ENCODE results near the gene SLC22A25. TPM values are rescaled to one million over a fixed set of nuclear protein-coding genes. Genes with fewer than 3 reads are reported as not detected.

SLC22A25 gene
- total and polyA plus RNA-seq, 10 of the 15 experiments (the other 5 are each of a cell fraction or from before 2014, with no cell fraction given) = not detected

DNA sequence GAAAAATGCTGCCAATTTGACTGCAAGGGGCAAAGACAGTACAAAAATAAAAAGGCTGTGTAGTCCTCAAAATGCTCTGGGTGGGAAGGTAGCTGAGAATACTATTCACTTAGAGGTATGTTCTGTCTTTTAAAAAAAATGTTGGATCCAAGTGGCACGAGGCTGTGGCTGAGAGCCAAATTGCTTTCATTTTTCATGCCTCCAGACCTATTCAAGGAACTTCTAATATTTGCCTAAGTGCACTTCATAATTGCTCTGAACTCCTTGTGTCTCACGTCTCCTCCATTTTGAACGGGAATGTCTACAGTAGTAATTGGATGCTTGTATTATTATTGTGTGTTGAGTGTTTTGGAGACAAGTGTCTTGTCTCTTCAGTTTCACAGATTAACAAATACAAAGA, 19.1 kb upstream of the SLC22A25 start:
- DNase-seq (ENCODE audit: low read depth, low spot score) (no peak), ATAC-seq (no peak), FAIRE-seq (no peak)
- ChIA-PET CTCF (no interaction called here), RAD21 (ENCODE audit: unreplicated experiment) (no interaction called here), SMC1A (ENCODE audit: uncharacterized antibody, unreplicated experiment) (no interaction called here), POLR2A (no interaction called here)
- H3K27ac ChIP-seq (ENCODE audit: control insufficient read depth, insufficient read depth) = no peak overlapping the region
- no peaks in the 10 kb centered on the region for H3K27me3 ChIP-seq (replicated peaks in 1 of 2; ENCODE audit: control insufficient read depth in 2 of 2, insufficient read depth in 2 of 2, low read length in 1 of 2)
- H3K79me2 ChIP-seq (ENCODE audit: control insufficient read depth, insufficient read depth, low read length) = no peaks in the 10 kb centered on the region
- H3K4me3 ChIP-seq = no peak overlapping the region
- BruUV-seq (replicated peaks) = no TSS peak
- H3K36me3 ChIP-seq (ENCODE audit: control insufficient read depth in 2 of 2, insufficient read depth in 2 of 2, low read length in 1 of 2) = no peaks in the 10 kb centered on the region
- WGBS (ENCODE audit: insufficient coverage, insufficient replicate concordance, low lambda C conversion rate, missing lambda C conversion rate) = 2% methylated on average over 3 of the region's 3 CpGs
- TF ChIP-seq YY1 (IDR thresholded peaks at IDR 0.05; ENCODE audit: low read depth, low read length) = no peak
- TF ChIP-seq SUPT20H (IDR thresholded peaks at IDR 0.05; ENCODE audit: borderline replicate concordance, control insufficient read depth, low read depth, low read length) = no peak
- no peak for TF ChIP-seq RFX5 (IDR thresholded peaks at IDR 0.05; ENCODE audit: low read depth, low read length)
- TF ChIP-seq, protein P1, sequence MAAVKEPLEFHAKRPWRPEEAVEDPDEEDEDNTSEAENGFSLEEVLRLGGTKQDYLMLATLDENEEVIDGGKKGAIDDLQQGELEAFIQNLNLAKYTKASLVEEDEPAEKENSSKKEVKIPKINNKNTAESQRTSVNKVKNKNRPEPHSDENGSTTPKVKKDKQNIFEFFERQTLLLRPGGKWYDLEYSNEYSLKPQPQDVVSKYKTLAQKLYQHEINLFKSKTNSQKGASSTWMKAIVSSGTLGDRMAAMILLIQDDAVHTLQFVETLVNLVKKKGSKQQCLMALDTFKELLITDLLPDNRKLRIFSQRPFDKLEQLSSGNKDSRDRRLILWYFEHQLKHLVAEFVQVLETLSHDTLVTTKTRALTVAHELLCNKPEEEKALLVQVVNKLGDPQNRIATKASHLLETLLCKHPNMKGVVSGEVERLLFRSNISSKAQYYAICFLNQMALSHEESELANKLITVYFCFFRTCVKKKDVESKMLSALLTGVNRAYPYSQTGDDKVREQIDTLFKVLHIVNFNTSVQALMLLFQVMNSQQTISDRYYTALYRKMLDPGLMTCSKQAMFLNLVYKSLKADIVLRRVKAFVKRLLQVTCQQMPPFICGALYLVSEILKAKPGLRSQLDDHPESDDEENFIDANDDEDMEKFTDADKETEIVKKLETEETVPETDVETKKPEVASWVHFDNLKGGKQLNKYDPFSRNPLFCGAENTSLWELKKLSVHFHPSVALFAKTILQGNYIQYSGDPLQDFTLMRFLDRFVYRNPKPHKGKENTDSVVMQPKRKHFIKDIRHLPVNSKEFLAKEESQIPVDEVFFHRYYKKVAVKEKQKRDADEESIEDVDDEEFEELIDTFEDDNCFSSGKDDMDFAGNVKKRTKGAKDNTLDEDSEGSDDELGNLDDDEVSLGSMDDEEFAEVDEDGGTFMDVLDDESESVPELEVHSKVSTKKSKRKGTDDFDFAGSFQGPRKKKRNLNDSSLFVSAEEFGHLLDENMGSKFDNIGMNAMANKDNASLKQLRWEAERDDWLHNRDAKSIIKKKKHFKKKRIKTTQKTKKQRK (IDR thresholded peaks at IDR 0.05; ENCODE audit: low read depth, low read length) = no peak
- TF ChIP-seq CREM (IDR thresholded peaks at IDR 0.05; ENCODE audit: low read depth) = no peak
- no peak for TF ChIP-seq BHLHE40 (IDR thresholded peaks at IDR 0.05; ENCODE audit: borderline replicate concordance in 1 of 2, low read depth in 2 of 2, low read length in 1 of 2)
- TF ChIP-seq KAT2A (conservative IDR thresholded peaks at IDR 0.05; ENCODE audit: control insufficient read depth, low read depth, low read length) = no peak
- no peak for TF ChIP-seq CREB1 (IDR thresholded peaks at IDR 0.05; ENCODE audit: low read depth)
- TF ChIP-seq JUND (IDR thresholded peaks at IDR 0.05; ENCODE audit: low read depth, low read length) = no peak
- TF ChIP-seq, protein P2, sequence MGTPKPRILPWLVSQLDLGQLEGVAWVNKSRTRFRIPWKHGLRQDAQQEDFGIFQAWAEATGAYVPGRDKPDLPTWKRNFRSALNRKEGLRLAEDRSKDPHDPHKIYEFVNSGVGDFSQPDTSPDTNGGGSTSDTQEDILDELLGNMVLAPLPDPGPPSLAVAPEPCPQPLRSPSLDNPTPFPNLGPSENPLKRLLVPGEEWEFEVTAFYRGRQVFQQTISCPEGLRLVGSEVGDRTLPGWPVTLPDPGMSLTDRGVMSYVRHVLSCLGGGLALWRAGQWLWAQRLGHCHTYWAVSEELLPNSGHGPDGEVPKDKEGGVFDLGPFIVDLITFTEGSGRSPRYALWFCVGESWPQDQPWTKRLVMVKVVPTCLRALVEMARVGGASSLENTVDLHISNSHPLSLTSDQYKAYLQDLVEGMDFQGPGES (IDR thresholded peaks at IDR 0.05) = no peak
- TF ChIP-seq, protein P3, sequence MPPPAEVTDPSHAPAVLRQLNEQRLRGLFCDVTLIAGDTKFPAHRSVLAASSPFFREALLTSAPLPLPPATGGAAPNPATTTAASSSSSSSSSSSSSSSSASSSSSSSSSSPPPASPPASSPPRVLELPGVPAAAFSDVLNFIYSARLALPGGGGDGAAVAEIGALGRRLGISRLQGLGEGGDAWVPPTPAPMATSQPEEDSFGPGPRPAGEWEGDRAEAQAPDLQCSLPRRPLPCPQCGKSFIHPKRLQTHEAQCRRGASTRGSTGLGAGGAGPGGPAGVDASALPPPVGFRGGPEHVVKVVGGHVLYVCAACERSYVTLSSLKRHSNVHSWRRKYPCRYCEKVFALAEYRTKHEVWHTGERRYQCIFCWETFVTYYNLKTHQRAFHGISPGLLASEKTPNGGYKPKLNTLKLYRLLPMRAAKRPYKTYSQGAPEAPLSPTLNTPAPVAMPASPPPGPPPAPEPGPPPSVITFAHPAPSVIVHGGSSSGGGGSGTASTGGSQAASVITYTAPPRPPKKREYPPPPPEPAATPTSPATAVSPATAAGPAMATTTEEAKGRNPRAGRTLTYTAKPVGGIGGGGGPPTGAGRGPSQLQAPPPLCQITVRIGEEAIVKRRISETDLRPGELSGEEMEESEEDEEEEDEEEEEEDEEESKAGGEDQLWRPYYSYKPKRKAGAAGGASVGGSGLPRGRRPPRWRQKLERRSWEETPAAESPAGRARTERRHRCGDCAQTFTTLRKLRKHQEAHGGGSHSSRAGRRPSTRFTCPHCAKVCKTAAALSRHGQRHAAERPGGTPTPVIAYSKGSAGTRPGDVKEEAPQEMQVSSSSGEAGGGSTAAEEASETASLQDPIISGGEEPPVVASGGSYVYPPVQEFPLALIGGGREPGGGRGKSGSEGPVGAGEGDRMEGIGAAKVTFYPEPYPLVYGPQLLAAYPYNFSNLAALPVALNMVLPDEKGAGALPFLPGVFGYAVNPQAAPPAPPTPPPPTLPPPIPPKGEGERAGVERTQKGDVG (CRISPR knock-in tag; IDR thresholded peaks at IDR 0.05) = no peak
- TF ChIP-seq, protein P4, sequence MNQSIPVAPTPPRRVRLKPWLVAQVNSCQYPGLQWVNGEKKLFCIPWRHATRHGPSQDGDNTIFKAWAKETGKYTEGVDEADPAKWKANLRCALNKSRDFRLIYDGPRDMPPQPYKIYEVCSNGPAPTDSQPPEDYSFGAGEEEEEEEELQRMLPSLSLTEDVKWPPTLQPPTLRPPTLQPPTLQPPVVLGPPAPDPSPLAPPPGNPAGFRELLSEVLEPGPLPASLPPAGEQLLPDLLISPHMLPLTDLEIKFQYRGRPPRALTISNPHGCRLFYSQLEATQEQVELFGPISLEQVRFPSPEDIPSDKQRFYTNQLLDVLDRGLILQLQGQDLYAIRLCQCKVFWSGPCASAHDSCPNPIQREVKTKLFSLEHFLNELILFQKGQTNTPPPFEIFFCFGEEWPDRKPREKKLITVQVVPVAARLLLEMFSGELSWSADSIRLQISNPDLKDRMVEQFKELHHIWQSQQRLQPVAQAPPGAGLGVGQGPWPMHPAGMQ (IDR thresholded peaks at IDR 0.05; ENCODE audit: borderline replicate concordance) = no peak
- no peak overlapping the region for H3K9ac ChIP-seq (ENCODE audit: control insufficient read depth, insufficient read depth, low read length)
- H3K4me2 ChIP-seq (ENCODE audit: control insufficient read depth, insufficient read depth) = no peak overlapping the region
- H2AFZ ChIP-seq (ENCODE audit: control insufficient read depth, low read depth, low read length) = no peak overlapping the region
- in situ Hi-C loops (cut with MboI) = no loop called here
- no peaks in the 10 kb centered on the region for H4K20me1 ChIP-seq (ENCODE audit: control insufficient read depth, insufficient read depth)
- H3K4me1 ChIP-seq (ENCODE audit: control insufficient read depth, insufficient read depth, low read length) = no peaks in the 10 kb centered on the region
- no peaks in the 10 kb centered on the region for H3K9me3 ChIP-seq (replicated peaks; ENCODE audit: control insufficient read depth, insufficient read depth, low read length)
- intact Hi-C loops (cut with micrococcal nuclease; ENCODE audit: unreplicated experiment) = no loop called here

All from GM12878 (cell line).